Measurements from ENCODE around the gene CDC5L. TPM values are rescaled to one million over a fixed set of nuclear protein-coding genes. Genes with fewer than 3 reads are reported as not detected.

The CDC5L gene
- total RNA-seq, 1 donor from 2014 or later: 23.1 TPM

GRCh38 chr6:44401138-44401537 lies 13.6 kb downstream of the CDC5L start:
- H3K9me3 Mint-ChIP-seq (ENCODE audit: unreplicated experiment): no peaks in the 10 kb centered on the region
- peaks cover 4% of the 10 kb centered on the region for H3K4me1 Mint-ChIP-seq (ENCODE audit: unreplicated experiment)
- no peak for TF ChIP-seq CTCF (IDR thresholded peaks at IDR 0.05)
- H3K4me3 Mint-ChIP-seq (ENCODE audit: unreplicated experiment): no peak overlapping the region
- no peaks in the 10 kb centered on the region for H3K27me3 Mint-ChIP-seq (ENCODE audit: unreplicated experiment)
- no peak overlapping the region for H3K27ac Mint-ChIP-seq (ENCODE audit: unreplicated experiment)
- H3K36me3 Mint-ChIP-seq (ENCODE audit: unreplicated experiment): peaks cover 58% of the 10 kb centered on the region
- no peak for DNase-seq (ENCODE audit: extremely low spot score, unreplicated experiment)

GRCh38 chr6:44404022-44404714 lies 16.7 kb downstream of the CDC5L start:
- no peaks in the 10 kb centered on the region for H3K9me3 Mint-ChIP-seq (ENCODE audit: unreplicated experiment)
- DNase-seq (ENCODE audit: extremely low spot score, unreplicated experiment): no peak
- peaks cover 63% of the 10 kb centered on the region for H3K36me3 Mint-ChIP-seq (ENCODE audit: unreplicated experiment)
- no peak overlapping the region for H3K27ac Mint-ChIP-seq (ENCODE audit: unreplicated experiment)
- H3K27me3 Mint-ChIP-seq (ENCODE audit: unreplicated experiment): no peaks in the 10 kb centered on the region
- H3K4me3 Mint-ChIP-seq (ENCODE audit: unreplicated experiment): no peak overlapping the region
- H3K4me1 Mint-ChIP-seq (ENCODE audit: unreplicated experiment): peaks cover 11% of the 10 kb centered on the region
- no peak for TF ChIP-seq CTCF (IDR thresholded peaks at IDR 0.05)

GRCh38 chr6:44404715-44405099 lies 17.2 kb downstream of the CDC5L start:
- Mint-ChIP-seq H3K4me1 (ENCODE audit: unreplicated experiment) (peaks cover 16% of the 10 kb centered on the region), H3K9me3 (ENCODE audit: unreplicated experiment) (no peaks in the 10 kb centered on the region), H3K27me3 (ENCODE audit: unreplicated experiment) (no peaks in the 10 kb centered on the region), H3K4me3 (ENCODE audit: unreplicated experiment) (no peak overlapping the region), H3K27ac (ENCODE audit: unreplicated experiment) (no peak overlapping the region), H3K36me3 (ENCODE audit: unreplicated experiment) (peaks cover 62% of the 10 kb centered on the region)
- no peak for DNase-seq (ENCODE audit: extremely low spot score, unreplicated experiment)
- TF ChIP-seq CTCF (IDR thresholded peaks at IDR 0.05): no peak

GRCh38 chr6:44407951-44408670 lies 20.6 kb downstream of the CDC5L start:
- Mint-ChIP-seq H3K4me1 (ENCODE audit: unreplicated experiment) (peaks cover 34% of the 10 kb centered on the region), H3K36me3 (ENCODE audit: unreplicated experiment) (peaks cover 60% of the 10 kb centered on the region), H3K27me3 (ENCODE audit: unreplicated experiment) (no peaks in the 10 kb centered on the region), H3K4me3 (ENCODE audit: unreplicated experiment) (no peak overlapping the region), H3K9me3 (ENCODE audit: unreplicated experiment) (peaks cover 3% of the 10 kb centered on the region), H3K27ac (ENCODE audit: unreplicated experiment) (peak overlapping the region; percentile 90)
- TF ChIP-seq CTCF (IDR thresholded peaks at IDR 0.05): no peak
- no peak for DNase-seq (ENCODE audit: extremely low spot score, unreplicated experiment)

- peaks cover 31% of the 10 kb centered on the region for H3K4me1 Mint-ChIP-seq (ENCODE audit: unreplicated experiment)
- H3K4me3 Mint-ChIP-seq (ENCODE audit: unreplicated experiment): peak overlapping the region; percentile 11
- no peak for TF ChIP-seq CTCF (IDR thresholded peaks at IDR 0.05)
- peaks cover 3% of the 10 kb centered on the region for H3K9me3 Mint-ChIP-seq (ENCODE audit: unreplicated experiment)
- H3K36me3 Mint-ChIP-seq (ENCODE audit: unreplicated experiment): peaks cover 57% of the 10 kb centered on the region
- peak overlapping the region; percentile 90 for H3K27ac Mint-ChIP-seq (ENCODE audit: unreplicated experiment)
- no peaks in the 10 kb centered on the region for H3K27me3 Mint-ChIP-seq (ENCODE audit: unreplicated experiment)
- DNase-seq (ENCODE audit: extremely low spot score, unreplicated experiment): no peak
Observed at GRCh38 chr6:44409207-44409794, 21.8 kb downstream of the CDC5L start.

Measured in osteocyte (in vitro differentiated cells).